ENCODE measurements around the gene ZNF555. TPM values are rescaled to one million over a fixed set of nuclear protein-coding genes. Genes with fewer than 3 reads are reported as not detected.

The ZNF555 gene
- total and polyA plus RNA-seq, 9 donors: 4.5 to 18.0 (median 13.5) TPM

GRCh38 chr19:2793577-2793976 is 47.7 kb upstream of the ZNF555 start:
- no peak for DNase-seq
- TF ChIP-seq EP300 (IDR thresholded peaks at IDR 0.05) (no peak), POLR2A (IDR thresholded peaks at IDR 0.05) (no peak)
- TF ChIP-seq, protein P1, sequence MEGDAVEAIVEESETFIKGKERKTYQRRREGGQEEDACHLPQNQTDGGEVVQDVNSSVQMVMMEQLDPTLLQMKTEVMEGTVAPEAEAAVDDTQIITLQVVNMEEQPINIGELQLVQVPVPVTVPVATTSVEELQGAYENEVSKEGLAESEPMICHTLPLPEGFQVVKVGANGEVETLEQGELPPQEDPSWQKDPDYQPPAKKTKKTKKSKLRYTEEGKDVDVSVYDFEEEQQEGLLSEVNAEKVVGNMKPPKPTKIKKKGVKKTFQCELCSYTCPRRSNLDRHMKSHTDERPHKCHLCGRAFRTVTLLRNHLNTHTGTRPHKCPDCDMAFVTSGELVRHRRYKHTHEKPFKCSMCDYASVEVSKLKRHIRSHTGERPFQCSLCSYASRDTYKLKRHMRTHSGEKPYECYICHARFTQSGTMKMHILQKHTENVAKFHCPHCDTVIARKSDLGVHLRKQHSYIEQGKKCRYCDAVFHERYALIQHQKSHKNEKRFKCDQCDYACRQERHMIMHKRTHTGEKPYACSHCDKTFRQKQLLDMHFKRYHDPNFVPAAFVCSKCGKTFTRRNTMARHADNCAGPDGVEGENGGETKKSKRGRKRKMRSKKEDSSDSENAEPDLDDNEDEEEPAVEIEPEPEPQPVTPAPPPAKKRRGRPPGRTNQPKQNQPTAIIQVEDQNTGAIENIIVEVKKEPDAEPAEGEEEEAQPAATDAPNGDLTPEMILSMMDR (IDR thresholded peaks at IDR 0.05): no peak
- intact Hi-C loops (cut with DNase I): no loop called here
- Histone ChIP-seq H3K27me3 (no peaks in the 10 kb centered on the region), H3K4me3 (no peak overlapping the region), H3K27ac (no peak overlapping the region), H3K4me1 (ENCODE audit: insufficient read depth) (peaks cover 19% of the 10 kb centered on the region), H3K9me3 (no peaks in the 10 kb centered on the region), H3K36me3 (no peaks in the 10 kb centered on the region)
- WGBS, 3 donors: 95 to 96% (median 96%) methylated on average over 12 of the region's 12 CpGs

DNA sequence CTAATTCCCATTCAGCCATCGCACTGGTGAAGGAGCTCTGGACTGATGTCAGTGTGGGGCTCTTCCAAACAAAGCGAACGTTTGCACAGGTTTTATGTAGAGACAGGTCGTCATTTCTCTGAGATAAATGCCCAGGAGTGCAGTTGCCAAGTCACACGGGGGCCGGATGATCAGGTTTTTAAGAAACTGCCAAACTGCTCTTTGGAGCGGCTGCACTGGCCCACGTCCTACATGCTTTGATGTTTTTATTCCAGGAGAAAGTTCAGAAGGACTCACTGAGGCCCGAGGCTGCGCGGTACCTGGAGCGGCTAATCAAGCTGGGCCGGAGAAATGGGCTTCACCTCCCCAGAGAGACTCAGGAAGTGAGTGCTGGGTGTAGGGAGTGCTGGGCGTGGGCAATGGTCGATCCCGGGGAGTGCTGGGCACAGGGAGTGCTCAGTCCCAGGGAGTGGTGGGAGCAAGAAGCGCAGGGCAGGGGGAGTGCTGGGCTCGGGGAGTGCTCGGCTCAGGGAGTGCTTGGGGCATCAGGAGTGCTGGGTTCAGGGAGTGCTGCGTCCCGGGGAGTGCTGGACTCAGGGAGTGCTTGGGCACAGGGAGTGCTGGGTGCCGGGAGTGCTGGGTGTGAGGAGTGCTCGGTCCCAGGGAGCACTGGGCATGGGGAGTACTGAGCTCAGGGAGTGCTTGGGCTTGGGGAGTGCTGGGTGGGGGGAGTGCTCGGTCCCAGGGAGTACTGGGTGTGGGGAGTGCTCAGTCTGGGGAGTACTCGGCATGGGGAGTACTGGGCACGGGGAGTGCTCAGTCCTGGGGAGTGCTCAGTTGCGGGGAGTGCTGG is 45.2 kb upstream of the ZNF555 start:
- Histone ChIP-seq H3K9me3 (no peaks in the 10 kb centered on the region), H3K4me3 (no peak overlapping the region), H3K4me1 (ENCODE audit: insufficient read depth) (peaks cover 5% of the 10 kb centered on the region), H3K27me3 (no peaks in the 10 kb centered on the region), H3K36me3 (no peaks in the 10 kb centered on the region), H3K27ac (no peak overlapping the region)
- intact Hi-C loops (cut with DNase I): no loop called here
- TF ChIP-seq, protein P1 (IDR thresholded peaks at IDR 0.05): no peak
- no peak for TF ChIP-seq POLR2A (IDR thresholded peaks at IDR 0.05)
- no peak for TF ChIP-seq EP300 (IDR thresholded peaks at IDR 0.05)
- no peak for DNase-seq
- 86 to 94% (median 89%) methylated on average over 27 of the region's 27 CpGs for WGBS, 3 donors

DNA sequence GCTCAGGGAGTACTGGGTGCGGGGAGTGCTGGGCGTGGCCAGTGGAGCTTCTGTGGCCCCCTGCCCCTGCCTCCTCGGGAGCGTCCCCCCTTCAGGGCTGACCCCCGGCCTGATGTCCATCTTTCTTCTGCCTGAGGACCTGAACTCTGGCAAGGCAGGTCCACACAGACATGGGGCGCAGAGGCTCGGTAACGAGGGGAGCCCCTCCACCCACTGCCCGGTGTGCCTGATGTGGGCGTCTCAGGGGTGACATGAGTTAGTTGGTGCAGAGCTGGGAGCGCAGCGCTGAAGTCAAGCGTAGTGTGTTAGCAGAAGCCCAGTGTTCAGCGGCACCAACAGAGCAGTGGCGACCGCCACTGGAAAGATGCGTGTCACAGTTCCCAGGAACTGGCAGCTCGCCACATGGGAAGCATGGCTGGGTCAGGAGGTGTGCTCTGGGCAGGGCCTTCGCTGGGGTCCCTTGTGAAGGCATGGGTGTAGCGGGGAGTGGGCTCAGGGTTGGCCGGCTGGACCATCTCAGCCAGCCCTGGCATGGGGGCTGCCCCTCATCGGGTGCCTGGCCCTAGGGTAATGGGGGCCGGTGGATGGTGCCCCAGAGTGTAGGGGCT is 44.5 kb upstream of the ZNF555 start:
- no peaks in the 10 kb centered on the region for H3K27me3 ChIP-seq
- no peak overlapping the region for H3K4me3 ChIP-seq
- no peaks in the 10 kb centered on the region for H3K9me3 ChIP-seq
- H3K4me1 ChIP-seq (ENCODE audit: insufficient read depth): no peaks in the 10 kb centered on the region
- intact Hi-C loops (cut with DNase I): no loop called here
- no peak for DNase-seq
- no peak overlapping the region for H3K27ac ChIP-seq
- TF ChIP-seq EP300 (IDR thresholded peaks at IDR 0.05): no peak
- no peak for TF ChIP-seq POLR2A (IDR thresholded peaks at IDR 0.05)
- TF ChIP-seq, protein P1 (IDR thresholded peaks at IDR 0.05): no peak
- no peaks in the 10 kb centered on the region for H3K36me3 ChIP-seq
- WGBS, 3 donors: 92 to 96% (median 94%) methylated on average over 22 to 23 of the region's 23 CpGs

DNA sequence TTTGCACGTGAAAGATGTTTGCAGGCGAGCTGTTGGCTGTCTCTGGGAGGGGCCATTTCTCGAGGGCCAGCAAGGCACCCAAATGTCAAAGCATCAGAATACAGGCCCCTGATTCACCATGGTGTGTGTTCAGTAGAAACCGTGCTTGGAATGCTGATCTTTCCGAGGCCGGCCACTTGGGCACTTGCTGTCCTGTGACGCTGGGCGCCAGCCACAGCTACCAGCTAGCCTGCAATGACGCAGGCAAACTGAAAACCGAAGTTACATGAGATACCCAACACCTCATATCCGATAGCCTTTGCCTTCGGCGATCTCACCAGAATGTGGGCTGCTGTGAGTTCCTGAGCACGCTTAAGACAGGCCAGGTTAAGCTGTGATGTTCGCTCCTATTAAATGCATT is 44.0 kb upstream of the ZNF555 start:
- Histone ChIP-seq H3K4me3 (no peak overlapping the region), H3K36me3 (no peaks in the 10 kb centered on the region), H3K4me1 (ENCODE audit: insufficient read depth) (no peaks in the 10 kb centered on the region), H3K27me3 (no peaks in the 10 kb centered on the region), H3K27ac (no peak overlapping the region), H3K9me3 (no peaks in the 10 kb centered on the region)
- no peak for DNase-seq
- WGBS, 3 donors: 93 to 94% (median 94%) methylated on average over 15 of the region's 15 CpGs
- no peak for TF ChIP-seq POLR2A (IDR thresholded peaks at IDR 0.05)
- TF ChIP-seq EP300 (IDR thresholded peaks at IDR 0.05): no peak
- TF ChIP-seq, protein P1 (IDR thresholded peaks at IDR 0.05): no peak
- intact Hi-C loops (cut with DNase I): no loop called here

Measured in ovary (tissue), 9 donors.